Ammon's horn (tissue), 1 donor: ENCODE results near the gene DACT2.
"Not testable (repeated sequence)": the region's sequence is repeated elsewhere in the genome, so short reads cannot be mapped to it uniquely, and the experiment has no call there.

Source experiments
- DNase-seq: peaks from one replicate; pipeline ENCODE4 v3.0.0-alpha.2; 2016; ENCODE audit warnings: low spot score

Gene DACT2

DNA sequence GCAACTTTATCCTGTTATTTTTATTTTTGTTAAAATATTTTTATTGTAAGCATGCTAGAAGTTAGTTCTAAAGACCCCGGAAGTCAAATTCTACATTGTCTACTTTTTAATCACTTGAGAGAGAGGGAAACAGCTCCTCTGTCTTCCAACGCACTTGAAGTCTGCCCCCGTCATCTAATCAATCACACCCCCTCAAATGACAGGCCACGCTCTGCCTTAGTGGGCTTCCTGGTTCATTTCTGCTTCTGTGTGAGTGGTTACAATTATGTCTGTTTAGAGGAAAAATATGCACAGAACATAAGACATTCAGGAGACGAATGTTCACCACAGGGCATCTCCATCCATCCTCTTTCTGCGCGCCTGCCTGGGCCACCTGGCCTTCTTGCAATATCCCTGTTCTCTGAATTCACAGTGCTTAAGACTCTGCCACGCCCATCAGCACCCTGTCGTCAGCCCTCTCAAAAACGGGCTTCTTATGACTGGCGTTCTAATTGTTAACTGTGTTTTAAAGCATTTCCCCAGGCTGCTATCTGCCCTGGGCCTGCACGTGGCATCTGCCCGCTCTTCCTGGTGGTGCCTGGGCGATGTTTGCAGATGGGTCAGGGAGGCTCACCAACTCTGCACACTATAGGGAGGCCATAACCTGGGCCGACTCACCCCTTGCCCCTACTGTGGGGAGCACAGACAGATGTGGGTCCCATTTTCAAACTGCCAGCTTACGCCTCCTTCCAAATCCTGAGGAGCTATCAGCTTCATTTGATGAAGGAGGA lies 15.4 kb downstream of the DACT2 start:
- no peak for DNase-seq

DNA sequence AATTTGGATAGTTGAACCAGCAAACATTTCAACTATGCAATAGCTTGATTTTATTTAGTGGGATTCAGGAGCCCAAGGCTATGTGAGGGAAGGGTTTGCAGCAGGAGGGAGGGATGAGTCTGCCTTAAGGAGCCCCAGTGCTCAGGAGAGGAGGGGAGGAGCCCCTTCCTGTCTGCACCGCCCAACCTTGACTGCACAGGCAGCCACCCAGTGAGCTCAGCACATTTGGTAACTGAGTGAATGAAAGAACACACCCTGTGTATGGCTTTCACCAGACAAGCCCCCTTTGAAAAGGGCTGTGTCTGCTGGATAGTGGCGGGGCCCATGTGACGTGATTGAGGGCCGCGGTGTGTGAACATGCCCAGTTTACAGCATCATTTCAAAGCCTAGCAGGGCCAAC lies 17.0 kb downstream of the DACT2 start:
- DNase-seq: no peak

DNA sequence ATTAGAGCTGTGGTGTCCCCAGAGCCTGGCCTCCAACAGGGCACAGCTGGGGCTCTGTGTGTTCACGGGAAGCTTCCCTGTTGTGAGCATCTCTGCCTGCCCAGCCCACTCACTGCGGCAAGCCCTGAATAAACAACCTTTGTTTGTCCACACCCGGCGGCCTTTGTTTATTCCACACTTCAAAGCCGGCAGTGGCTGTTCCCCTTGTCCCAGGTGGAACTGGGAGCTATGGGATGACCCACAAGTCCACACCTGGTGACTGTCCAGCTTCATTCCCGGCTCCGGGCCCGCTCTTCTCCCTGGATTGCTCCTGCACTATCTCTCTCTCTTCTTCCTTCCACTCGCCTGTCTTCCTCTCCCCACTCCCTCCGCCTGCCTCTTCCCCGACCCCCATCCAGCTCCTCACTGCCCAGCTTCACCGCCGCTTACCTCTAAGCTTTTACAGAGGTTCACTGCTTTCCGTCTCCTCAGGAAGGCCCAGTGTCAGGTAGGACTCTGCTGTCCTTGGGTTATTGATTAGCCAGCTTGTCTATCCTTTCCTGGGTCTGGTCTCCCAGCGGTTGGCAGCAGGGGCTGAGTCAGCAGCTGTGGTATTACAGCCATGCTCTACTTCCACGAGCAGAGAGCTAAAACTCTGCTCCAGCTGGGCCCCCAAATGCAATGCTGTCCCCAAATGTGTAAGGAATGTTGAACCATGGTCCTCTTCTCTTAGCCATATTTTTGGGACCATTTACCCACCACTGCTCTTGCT lies 17.8 kb downstream of the DACT2 start:
- DNase-seq: no peak

DNA sequence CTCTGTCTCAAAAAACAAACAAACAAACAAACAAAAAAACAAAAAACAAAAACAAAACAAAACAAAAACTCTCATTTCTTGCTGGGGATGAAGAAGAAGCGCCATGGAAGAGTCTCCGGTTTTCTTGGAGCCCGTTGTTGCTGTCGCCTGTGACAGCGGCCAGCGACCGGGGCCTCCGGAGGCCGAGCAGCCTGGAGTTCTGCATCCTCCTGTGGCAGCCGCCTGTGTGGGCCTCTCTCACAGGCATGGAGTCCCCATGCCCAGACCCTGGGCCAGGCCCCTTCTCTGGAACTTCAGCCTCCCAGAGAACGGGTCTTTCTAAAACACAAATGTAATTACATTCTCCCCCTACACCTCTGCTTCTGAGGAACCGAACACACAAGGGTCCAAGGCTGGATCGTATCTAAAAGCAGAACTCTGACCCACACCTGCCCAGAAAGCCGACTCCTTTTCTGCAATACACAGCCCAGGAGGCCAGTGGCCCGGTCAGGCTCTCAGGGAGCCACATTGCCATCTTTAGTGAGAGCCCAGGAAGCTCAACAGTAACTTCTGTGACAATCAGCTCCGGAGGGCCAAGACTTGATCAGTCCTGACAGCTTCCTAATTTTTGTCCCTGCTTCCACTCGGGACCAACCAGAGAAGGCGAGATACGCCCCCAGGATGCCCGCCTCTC lies 18.5 kb downstream of the DACT2 start:
- no peak for DNase-seq

DNA sequence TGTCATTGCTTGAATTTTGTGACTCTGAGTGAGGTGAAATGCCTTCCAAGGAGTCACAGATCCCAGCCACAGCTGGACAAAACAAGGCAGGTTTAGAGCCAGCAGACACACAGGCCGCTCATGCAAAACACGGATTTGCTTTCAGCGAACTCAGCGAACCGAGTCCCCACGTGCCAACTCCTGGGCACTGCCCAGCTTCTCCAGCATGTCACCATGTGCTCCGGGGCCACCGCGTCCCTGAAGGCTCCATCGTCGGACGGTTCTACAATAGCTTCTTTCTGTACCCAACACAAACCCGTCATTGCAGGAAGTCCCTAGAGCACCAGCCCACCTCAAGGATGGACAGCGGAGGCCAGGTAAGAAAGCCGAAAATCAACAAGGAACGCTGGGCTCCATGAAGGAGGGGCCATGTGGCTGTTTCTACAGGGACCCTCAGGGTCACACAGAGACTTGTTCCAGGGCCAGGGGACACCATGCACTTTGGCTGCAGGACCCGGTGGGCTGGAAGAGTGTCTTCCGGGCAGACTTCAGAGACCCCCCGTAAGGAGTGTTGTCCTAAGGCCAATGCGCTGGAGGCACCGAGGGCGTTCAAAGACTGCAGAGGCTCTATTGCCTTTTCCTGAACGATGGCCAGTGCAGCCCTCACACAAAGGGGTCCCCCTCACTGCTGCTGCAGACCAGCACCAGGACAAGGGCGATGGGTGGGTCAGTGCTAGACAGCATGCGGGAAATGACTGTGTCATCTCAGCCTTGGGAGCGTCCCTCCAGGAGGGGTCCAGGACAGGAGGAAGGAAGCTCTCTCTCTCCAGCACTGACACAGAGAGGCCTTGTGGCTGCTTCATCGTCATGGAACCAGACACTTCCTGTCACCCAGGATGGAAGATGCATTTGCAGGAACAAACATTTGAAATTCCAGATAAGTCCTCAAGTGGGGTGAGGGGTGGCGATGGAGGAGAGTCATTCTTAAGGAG lies 19.8 kb downstream of the DACT2 start:
- DNase-seq: peak; percentile 27

DNA sequence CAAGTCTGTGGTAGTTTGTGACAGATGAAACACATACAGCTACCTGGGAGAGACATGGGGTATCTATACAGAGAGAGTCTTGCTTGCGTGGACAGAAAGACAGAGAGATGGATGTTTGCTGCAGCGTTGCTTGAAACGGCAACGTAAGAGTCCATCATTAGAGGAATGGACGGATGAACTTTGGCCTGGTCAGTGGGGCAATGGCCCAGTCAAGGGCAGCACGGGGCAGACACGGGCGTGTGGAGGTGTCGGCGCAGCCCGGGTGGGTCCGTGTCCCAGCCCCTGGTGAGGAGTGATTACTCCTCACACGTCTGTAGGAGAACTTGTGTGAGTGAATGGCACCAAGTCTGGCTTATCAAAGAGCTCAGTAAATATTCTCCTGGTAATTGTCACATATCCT lies 21.9 kb downstream of the DACT2 start:
- DNase-seq: no peak

DNA sequence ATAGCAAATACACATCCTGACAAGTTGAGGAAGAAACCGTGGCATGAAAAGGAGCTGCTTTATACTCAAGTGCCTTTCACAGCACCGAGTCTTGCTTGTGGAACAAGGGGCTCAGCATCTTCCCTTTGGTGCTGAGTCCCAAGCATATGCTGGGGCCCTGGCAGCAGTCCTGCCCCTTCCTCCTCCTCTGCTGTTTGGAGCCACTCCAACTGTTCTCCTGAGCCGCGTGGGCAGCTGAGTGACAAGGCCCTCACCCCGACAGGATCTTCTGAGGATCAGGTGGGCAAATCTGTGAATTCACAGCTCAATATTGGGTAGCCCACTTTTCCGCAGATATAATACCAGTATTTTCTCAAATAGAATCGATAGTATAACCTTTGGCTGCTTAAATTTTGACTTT lies 24.7 kb downstream of the DACT2 start:
- no peak for DNase-seq

DNA sequence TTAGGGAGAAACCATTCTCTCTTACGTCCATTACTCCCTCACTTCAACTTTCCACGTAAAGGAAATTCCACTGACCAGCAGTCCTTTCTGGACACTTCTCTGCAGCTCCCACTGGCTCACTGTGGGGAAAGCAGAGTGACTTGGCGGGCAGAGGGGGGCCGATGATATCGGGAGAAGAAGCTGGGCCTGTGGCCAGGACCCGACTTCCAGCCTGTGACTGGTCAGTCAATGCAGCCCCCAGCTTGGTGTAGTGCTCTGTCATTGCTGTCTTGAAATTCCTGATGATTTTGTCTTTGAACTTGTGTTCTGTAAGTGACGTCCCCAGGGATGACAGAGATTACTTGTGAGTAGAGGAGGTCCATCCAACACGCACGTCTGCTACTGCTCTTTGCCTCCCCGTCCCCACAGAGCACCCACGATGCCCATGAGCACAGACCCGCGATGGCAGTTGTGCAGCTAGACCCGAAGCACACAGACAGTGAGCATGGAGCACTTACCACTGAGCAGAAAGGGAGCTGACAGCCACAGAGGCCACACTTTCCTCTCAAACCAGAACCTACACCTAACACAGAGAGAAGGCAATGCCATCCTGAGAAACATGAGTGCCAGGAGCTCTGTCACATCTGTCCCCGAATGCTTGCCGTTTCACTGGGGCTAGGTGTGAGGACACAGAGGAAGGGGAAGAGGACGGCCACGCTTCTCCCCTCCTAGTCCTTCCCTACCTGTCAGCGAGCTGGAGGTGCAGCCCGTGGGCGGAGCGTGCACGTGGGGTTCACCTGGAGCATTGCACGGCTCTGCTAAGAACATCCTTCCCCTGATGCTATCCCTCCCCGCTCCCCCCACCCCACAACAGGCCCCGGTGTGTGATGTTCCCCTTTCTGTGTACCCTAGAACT lies 25.7 kb downstream of the DACT2 start:
- no peak for DNase-seq

DNA sequence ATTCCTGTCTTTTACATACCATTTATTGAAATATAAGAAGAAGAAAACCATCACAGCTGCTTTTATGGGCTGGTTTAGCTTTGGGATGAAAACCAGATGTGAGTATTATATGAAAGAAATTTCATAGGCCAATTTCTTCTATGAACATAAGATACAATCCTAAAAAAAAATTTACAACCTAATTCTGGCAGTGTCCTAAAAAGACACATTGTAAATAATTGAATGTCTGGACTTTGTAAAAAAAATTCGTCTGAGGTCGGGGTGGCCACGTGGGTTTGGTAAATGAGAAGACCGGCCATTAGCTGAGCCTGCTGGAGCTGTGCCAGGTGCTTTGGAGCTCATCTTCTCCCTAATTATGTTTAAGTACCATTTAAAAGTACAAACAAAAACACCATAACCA lies 26.8 kb downstream of the DACT2 start:
- DNase-seq: no peak

DNA sequence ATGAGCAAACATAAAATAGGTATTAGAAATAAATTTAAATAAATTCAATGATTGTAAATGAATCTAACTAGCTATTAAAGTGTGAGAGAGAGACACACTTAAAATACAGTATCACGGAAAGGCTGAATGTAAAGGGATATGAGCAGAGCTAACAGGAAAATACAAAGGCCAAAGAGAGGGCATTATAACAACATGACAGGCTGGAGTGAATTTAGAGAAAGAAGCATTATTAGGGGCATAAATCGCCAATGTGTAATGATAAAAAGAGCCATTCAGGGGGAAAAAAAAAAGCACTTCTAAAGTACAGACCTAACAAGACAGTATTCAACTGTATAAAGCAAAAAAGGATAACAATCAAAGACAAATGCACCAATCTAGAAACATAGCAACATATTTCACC lies 28.1 kb downstream of the DACT2 start:
- DNase-seq: peak; percentile 52

DNA sequence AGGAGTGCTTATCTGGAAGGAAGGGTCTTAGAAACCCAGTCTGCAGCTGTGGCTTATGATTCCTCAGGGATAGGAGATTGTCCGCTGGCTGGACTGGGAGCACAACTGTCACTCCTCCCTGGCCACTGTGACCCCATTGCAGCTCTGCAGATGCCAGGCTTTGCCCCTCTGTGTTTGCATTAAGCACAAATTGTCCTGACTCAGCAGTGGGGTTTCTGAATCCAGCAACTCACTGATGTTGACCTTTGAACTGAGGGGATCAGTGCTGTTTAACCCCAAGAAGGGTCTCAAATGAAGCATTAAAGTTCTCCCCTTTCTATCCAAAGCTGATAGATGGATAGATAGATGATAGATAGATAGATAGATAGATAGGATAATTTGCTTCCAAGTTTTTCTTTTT lies 29.5 kb downstream of the DACT2 start:
- DNase-seq: no peak

DNA sequence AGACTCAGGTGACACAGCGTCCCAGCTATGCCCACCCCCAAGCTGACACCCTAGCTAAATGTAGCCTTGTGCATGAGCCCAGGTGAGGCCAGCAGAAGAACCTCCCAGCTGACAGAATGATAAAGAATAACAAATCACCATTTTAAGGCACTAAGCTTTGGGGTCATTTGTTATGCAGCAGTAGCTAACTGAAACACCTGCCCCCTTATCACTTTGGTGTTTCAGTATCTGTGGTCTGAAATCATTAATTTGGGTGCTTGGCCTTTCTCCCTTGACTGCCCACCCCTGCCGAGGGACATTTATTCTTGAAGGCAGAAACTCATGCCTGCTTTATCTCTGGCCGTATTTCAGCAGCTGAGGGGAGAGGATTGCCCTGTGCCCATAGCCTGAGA lies 30.0 kb downstream of the DACT2 start:
- DNase-seq: no peak

DNA sequence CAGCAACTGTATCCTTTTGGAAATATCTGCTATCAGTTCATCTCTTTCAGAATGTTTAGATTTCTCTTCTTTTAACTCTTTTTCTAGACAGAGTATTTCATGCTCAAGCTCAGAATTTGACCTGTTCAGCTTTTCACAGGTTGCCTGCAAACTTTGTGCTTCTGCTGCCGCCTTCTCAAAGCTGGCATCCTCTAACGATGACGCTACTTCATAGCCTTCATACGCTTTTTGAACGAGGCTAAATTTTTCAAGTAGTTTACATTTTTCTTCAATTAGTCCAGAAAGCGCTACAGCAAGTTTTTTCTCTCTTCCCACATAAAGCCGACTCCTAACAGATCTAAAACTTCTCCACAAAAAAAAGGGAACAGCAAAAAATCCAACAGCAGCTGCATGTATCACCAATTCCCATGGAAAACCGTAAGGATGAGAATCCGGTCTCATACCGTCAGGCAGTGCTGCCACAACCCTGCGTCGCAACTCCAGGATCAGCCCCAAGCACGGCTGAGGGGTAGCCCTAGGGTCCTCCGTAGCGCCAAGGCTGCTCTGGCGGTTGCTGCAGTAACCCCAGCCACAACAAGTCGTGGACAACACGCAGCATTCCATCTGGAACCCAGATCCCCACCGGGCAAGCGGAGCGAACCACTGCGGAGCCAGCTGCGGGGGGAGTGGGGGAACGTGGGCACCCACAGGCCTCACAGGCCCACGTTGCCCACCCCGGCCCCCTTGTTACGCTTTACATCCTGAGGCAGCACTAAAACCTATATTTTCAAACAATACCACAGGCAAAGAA lies 30.6 kb downstream of the DACT2 start:
- no peak for DNase-seq

DNA sequence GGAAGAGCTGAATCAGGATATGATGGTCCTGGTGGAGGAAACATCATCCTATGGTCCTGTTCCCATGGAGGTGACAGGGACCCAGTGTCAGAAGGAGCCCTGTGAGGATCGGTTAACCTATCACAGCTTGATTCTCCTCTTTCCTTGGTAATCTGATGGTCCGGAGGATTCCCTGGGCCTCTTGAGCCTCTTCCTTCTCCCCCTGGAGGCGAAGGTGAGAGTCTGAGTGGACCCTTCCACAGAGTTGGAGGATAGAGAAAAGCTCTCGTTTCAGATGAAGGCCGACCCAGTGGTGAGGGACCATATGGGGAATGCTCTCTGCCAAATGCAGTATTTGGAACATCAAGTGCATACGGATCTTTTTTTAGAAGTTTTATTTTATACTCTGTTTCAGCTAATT lies 32.1 kb downstream of the DACT2 start:
- not testable (repeated sequence) for DNase-seq

DNA sequence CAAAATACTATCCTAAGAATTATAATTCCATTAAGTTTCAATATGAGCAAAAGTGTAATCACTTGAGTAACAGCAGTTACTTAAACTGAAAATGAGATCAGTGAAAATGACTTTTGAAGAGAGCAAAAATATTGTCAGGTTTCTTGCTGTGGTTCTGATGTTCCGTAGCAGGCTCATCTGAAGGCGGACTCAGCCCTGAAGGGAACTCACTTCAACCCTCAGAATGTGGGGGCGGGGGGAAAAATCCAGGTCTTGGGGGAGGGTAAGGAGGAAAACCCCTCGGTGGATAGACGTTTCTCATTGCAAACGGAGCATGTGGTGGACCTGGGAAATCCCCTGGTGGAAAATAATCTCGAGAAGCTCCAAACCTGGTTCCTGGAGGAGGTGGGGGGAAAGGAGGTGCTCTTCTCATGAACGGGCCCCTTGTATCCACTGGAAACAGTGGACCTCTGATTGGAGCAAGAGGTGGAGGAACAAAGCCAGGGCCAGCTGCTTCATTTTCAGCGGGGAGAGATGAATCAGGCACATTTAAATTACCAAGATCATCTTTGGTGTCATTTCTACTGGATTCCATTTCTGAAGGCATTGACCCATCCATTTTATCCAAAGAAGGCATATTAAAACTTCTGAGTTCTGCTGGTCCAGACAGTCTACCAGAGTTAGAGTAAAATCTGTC lies 32.7 kb downstream of the DACT2 start:
- DNase-seq: not testable (repeated sequence)

DNA sequence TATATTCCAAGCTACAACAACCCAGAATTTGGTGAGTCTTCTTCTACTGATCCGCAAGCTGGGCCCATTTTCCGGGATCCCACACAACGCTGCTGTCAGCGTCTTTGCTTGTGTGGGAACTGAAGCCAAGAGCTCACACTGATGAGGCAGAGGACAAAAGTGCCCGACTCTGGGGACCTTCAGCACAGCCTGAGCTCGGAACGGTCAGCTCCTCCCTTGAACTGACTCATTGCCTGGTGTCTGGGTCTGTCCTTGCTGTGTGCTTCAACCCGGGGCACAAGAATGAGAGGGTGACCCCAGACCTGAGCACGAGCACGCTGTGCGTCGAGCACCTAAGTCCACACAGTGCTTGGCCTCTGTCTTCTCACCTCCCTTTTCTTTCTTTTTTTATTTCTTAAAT lies 33.5 kb downstream of the DACT2 start:
- no peak for DNase-seq

DNA sequence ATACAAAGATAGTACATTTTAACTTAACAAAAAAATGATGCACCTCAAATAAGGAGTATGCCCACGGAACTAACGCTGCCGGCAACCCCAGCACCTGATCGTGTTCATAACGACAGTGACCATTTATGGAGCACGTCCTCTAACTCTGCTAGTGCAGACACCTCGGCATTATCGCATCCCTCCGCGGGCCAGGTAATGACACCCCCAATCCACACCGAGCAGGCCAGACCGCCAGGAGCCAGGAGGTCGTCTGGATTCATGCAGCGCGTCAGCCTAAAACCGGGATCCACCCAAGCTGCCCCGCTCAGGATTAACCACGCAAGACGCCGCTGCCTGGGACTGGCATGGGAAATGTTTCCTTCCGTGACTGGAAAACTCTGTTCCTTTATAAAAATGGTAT lies 34.1 kb downstream of the DACT2 start:
- no peak for DNase-seq

DNA sequence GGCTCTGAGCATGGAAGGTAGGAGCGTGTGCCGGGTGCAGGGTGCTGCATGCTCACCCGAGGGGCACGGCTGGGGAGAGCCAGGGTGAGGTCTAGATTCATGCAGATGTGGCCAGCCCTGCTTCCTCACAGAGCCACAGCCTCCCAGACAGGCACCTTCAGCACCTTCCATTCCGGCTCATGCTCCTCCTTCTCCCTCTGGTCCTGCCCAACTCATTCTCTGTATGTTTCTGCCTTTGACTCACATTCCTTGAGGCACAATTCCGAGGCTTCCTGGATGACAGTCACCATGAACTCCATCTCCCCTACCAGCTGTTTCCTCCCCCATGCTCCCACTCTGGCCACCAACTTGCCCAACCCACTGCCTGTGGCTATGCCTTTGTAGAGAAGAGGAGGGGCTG lies 35.4 kb downstream of the DACT2 start:
- no peak for DNase-seq

DNA sequence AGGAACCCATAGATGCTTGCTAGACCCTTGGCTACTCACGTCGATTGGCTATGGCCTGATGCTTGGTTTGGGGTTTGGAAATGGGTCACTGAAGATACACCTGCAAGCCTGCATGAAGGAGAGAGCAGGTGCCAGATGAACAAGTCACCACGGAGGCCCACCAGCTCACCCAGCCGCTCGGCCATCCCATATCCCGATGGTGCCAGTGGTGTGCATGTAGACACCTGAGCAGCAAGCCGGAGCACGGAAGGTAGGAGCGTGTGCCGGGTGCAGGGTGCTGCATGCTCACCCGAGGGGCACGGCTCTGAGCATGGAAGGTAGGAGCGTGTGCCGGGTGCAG lies 35.9 kb downstream of the DACT2 start:
- DNase-seq: no peak
